Measurements from ENCODE around the gene EPYC.

DNA sequence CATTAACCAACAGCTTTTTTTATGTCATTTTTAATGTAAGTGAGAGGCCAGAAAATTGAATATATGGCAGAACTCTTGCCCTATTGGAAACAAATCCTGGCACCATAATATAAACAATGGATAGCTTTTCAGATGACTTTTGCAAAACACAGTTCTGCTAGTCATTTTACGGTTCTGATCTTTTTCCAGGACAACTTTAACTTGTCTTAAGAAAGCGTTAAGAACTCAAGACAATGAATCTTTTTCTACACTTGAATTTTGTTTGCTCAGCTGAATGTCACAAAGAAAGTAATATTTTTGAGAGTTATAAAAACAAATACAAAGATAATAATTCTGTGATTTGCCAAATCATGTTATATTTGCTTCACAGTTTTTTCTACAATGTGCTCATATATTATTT, 39.8 kb upstream of the EPYC start:
- TF ChIP-seq, protein P1, sequence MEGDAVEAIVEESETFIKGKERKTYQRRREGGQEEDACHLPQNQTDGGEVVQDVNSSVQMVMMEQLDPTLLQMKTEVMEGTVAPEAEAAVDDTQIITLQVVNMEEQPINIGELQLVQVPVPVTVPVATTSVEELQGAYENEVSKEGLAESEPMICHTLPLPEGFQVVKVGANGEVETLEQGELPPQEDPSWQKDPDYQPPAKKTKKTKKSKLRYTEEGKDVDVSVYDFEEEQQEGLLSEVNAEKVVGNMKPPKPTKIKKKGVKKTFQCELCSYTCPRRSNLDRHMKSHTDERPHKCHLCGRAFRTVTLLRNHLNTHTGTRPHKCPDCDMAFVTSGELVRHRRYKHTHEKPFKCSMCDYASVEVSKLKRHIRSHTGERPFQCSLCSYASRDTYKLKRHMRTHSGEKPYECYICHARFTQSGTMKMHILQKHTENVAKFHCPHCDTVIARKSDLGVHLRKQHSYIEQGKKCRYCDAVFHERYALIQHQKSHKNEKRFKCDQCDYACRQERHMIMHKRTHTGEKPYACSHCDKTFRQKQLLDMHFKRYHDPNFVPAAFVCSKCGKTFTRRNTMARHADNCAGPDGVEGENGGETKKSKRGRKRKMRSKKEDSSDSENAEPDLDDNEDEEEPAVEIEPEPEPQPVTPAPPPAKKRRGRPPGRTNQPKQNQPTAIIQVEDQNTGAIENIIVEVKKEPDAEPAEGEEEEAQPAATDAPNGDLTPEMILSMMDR (IDR thresholded peaks at IDR 0.05), result no peak
- no peak for TF ChIP-seq EZH2 (IDR thresholded peaks at IDR 0.05; ENCODE audit: borderline replicate concordance, insufficient read depth, low read depth, low read length, poor library complexity, severe bottlenecking)
